Inferior parietal cortex (tissue), 1 donor: ENCODE data around the gene PNPLA7.
A peak's percentile ranks its signal among the peaks of the same experiment; 100 is the strongest.

Source experiments
- DNase-seq: peaks from one replicate; pipeline ENCODE4 v3.0.0-alpha.2; 2016; ENCODE audit errors: extremely low spot score

Gene PNPLA7

DNA sequence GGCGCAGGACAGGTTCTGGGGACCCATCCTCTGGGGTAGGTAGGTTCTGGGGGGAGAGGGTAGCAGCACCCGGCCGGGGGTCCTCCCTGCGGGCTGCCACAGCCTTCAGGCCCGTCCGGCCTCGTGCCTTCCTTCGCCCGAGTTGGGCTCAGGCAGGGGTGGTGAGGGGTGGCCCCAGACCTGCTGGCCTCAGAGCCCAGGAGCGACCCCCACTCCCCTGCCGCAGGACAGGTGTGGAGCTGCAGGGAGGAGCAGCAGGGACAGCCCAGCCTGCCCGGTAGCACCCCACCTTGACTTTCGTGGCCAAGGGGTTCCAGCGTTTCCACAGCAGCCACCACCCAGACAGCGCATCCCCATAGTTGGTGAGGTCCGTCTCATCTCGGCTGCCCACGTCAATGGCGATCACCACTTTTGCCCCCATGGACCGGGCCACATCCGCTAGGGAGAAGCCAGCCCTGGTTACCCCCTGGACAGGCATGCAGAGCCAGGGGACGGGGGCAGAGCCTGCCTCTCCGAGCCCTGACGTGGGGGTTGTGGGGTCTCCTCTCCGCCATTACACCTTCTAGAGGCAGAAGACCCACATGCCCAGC, 87.7 kb downstream of the PNPLA7 start:
- DNase-seq = no peak

DNA sequence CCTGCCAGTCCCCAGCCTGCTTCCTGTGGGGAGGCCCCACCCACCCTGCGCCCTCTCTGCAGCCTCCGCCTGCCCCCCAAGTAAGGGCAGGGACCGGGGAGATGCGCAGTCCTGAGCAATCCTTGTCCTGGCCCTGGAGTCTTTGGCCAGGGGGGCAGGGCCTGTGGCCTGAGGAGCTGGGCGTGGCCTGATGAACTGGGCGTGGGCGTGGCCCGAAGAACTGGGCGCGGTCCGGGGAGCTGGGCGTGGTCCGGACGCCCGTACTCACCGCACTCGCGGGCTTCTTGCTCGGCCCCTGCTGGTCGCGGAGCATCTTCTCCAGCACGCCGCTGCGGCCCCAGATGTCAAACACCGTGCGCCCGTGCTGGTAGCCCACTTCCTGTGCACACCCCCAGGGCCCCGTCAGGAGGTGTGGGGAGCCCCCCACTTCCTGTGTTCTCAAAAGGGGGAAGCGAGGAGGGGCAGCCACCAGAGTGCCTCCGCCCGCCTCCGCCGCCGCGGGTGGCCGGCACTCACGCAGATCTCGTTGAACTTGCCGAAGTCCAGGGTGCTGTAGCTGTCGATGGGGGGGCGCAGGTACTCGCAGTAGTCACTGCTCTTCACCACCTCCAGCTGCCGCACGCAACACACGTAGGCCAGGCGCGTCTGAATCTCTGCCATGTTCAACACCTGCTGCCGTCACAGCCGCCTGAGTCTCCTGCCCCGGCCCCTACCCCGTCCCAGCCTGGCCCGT, 88.4 kb downstream of the PNPLA7 start:
- no peak for DNase-seq

DNA sequence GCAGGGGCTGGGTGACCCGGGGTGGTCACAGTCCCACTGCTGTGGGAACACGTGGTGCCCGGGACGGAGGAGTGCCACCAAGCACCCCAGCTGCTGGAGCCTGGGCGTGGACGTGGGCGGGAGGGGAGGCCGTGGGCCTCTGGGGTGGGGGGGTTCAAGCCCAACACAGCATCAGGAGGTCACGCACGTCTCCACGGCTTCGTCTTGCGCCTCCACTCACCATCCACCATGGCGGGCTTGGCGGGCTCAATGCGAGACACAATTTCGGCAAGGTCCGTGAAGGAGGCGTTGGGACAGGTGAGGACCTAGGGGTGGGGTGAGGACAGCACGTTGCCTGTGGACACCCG, 88.9 kb downstream of the PNPLA7 start:
- no peak for DNase-seq

DNA sequence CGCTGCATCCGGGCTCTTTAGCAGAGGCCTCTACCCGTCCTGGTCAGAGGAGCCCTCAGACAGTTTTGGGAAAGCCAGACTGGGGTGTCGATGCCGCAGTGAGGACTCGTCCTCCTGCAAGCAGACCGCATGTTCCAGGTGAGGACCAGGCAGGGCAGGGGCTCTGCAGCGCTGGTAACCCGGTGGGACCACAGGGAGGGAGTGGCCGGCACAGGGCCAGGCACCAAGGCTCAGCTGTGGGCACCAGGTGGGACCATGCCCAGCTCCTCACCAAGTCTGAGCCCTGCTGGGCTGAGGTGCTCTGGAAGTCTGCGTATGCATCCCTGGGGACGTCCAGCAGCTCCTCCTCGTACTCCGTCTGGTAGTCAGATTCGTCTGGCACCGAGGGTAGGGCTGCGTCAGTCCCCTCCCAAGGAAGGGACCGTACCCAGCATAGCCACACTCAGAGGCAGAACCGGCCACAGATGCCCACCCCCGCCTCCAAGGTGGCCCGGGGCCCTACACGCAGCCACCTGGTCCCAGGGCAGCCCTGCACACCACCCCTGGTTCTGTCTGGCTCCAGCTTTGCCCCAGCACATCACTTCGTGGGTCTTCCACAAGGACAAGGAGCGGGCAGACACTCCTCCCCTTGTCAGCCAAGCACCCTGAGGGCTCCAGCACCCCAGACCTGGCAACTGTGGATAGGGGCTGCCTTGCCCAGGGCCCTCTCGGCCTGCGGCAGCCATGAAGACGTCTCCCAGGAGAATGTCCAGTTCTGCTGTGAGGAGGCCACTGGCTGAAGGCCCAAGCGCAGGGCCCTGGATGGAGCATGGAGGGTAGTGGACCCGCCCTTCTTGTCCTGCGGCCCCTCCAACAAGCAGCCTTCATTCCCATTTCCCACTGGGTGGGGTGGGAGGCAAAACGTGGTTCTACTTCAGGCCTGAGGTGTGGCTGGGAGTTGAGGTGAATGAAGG, 89.6 kb downstream of the PNPLA7 start:
- no peak for DNase-seq

DNA sequence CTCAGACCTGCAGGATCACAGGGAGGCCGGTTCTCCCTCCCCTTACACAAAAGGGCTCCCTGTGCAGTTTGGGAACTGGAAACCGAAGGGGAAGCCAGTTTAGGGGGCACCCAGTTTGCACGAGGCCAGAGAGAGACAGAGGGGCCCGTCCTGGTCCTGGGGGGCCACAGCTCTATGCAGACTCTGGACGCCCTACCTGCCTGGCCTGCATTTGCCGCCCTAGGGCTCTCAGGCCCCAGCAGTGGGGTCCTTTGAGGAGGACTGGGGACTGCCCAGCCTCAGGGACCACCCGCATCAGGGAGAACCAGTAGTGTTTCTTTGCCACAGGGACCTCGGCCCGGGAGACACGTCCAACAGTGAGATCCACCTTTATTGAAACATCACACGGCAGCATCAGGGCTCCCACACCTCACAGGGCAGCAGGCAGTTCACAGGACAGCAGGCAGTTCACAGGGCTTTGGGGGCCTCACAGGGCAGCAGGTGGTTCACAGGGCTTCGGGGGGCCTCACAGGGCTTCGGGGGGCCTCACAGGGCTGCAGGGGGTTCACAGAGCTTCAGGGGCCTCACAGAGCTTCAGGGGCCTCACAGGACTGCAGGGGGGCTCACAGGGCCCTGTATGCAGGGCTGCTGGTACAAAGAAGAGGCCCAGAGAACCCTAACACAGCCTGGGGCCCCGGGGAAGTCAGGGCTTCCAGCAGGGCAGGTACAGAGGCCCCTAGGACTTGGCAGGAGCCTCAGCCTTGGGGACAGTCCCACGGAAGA, 90.4 kb downstream of the PNPLA7 start:
- DNase-seq = no peak

DNA sequence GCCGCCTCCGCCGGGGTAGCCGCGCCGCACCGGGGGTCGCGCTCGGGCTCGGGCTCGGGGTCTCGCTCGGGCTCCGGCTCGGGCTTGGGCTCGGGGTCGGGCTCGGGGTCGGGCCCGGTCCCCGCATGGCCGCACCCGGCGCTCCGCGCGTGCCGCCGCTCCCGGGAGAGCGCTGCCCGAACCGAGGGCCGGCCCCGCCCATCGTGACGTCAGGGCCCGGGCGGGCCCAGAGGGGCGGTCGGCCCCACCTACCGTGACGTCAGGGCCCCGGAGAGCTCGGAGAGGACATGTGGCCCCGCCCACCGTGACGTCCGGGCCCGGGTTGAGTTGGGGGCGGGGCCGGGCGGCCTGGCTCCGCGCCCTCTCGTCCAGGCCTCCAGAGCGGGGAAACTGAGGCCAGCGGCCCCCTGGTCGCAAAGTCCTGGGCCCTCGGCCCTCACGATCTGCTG, 91.0 kb downstream of the PNPLA7 start, which contains the start of gene NSMF:
Gene NSMF, minus strand, starts transcription at position 183 of the 449 bp plus-strand sequence. CDS start 232 bp downstream, outside the sequence.
- peak; percentile 93 for DNase-seq

GRCh38 chr9:137458194-137459151, 91.7 kb downstream of the PNPLA7 start:
- peak; percentile 42 for DNase-seq

DNA sequence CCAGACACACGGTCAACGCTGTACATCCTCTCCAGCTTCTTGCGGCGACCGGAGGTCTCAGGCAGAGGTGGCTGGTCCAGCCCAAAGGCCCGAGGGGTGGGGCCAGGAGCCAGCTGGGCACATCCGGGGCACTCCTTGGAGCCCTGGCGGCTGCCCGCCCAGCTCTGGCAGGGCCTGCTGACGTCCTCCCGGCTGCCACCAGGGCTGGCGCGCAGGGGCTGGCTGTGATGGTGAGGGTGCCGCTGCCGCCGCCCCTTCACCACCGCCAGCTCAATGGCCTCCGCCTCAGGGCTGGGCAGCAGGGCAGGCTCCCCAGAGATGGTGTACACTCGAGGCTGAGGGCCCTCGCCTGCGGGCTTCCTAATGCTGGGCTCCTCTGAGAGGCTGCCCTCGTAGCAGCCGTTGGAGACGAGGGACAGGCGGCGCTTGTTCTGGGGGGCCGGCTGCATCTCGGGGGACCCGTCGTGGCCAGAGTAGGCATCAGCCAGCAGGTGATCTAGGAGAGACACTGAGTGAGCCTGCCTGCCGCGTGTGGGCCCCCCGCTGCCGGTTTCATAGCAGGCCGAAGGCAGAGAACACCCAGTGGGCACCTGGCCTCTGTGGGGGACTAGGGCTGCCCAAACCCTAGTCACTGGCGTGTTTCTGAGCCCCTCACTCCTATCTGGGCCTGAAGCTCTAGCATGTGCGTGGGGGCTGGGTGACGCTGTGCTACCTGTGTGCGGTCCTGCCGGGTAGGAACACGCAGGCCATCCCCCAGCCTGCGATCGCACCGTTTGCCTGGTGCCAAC, 92.6 kb downstream of the PNPLA7 start:
- no peak for DNase-seq

GRCh38 chr9:137456864-137457405, 93.3 kb downstream of the PNPLA7 start:
- DNase-seq = no peak

GRCh38 chr9:137456061-137456863, 93.9 kb downstream of the PNPLA7 start:
- DNase-seq = no peak

DNA sequence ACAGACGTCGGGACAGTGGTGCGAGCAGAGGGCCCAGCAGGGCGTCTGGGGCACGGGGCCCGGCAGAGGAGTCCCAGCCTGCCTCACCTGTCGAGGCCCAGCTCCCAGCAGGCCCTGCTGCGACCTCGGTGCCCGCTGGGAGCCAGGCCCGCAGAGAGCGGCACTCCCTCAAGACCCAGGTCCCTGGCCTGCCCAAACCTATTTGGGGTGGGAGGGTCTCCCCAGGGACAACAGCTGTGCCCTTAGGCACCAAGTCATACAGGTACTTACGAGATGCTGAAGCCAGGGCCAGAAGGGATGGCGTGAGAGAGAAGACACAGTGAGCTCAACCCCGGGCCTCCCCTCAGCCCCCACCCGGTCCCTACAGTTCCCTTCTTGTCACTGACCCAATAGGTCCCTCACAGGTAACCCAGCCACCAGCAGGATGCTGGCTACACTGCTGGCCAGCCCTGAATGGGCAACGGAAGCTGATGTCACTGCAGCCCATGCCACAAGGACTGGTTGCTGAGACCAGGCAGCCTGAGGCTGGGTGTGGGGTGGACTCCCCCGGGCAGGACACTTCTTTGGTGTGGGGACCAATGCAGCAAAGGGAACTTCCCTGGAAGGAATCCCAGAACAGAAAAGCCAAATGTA, 94.7 kb downstream of the PNPLA7 start:
- no peak for DNase-seq

DNA sequence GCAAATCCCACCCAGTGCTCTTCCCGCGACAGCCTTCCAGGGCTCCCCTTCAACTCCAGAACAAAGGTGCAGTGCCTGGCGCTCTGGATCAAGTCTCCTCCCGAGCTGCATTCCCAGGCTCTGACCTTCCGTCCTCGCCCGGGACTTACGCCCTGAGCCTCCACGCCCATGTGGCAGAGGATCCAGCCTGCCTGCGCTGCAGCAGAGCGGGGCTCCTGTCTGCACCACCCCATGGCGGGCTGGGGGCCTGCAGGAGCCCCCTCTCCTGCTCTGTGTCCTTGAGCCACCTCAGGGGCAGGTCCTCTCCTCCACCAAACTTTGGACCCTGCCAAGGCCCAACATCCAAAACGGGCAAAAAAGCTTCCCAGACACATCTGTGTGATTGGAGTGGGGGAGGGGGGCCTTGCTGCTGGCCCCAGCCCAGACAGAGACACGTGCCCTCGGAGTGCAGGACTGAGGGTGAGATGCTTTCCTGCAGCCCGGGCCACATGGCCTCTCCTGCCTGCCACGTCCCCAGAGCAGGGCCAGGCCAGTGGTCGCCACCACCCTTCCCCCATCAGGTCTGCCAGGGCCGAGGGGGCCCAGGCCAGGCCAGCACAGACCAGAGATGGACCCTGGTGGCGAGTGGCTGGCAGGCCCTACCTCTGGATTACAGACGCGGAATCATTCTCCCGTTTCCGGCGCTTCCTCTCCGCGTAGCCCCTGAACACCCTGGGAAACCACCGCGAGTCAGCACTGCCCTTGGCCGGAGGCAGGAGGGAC, 95.4 kb downstream of the PNPLA7 start:
- DNase-seq = no peak

- no peak for DNase-seq
Observed at GRCh38 chr9:137454145-137454596, 96.0 kb downstream of the PNPLA7 start.

DNA sequence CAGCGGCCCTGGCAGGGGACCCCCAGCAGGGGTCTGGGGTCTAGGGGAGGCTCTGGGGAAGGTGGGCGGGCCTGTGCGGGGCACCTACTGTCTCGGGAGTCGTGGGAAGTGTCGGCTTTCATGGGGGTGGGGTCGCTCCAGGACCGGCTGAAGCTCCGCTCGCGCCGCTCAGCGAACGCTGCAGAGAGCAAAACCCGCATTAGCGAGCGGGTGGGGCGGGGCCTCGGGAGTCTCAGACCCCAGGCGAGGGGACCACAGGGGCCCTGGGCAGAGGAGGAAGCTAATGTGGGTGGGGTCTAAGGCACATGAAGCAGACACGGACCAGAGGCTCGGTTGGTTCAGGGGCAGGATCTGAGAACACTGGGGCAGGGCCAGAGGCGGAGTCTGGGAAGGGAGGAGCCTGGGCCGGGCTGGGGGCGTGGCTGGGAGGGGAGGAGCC, 96.5 kb downstream of the PNPLA7 start:
- DNase-seq = no peak

DNA sequence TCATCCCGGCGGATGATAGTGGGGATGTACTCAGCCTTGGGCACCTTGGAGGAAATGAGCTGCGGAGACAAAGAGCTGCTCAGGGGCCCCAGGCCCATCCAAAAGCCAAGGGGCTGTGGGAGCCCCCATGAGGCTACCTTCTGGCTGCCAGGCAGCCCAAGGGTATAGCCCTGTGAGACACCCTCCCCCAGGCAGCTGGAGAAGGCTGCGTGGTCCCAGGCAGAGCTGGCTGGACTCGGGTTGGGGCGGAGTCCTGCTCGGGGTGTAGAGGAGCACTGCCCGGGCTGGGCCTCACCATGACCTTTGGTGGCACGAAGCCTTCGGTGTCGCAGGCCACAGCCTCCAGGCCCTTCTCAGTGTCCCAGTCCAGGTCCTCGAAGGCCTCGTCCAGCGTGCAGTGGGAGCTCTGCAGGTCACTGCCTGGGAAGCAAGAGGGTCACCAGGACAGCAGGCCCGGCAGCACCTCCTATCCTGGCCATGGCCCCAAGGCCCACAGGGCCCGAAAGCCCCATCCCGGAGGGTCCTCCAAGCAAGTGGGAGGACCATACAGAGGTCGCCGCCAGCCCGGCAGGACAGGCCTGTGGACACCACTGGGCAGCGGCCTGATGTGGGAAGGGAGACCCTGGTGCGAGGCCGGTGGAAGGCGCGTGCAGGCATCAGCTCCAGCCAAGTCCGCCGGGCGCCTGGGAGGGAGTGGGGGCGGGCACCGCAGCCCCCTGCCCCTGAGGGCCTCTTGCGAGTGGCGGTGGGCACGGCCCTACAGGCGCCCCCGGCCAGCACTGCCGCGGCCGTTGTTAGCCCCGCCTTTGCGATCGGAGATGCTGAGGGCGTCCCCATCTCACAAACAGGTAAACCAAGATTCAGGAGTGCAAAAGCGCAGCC, 97.2 kb downstream of the PNPLA7 start:
- DNase-seq = no peak
